Natural killer cell (primary cell): ENCODE results near the gene STRBP. TPM values are rescaled to one million over a fixed set of nuclear protein-coding genes. Genes with fewer than 3 reads are reported as not detected.

ENCODE experiments used
- ATAC-seq, 3 donors: fragments of 150-1000 bp in 2 of 3; fragments of 200-7000 bp in 1 of 3; cut with Tn5 transposase; 1 replicate in 1 of 3; 2 replicates in 2 of 3; pipeline ENCODE4 v1.10.0; 2021; ENCODE audit warnings: mild to moderate bottlenecking in 2 of 3, moderate library complexity in 2 of 3
- DNase-seq, 2 donors: peaks; one replicate each; pipeline versions ENCODE4 v3.0.0 to v3.0.0-alpha.2; 2013 to 2021; ENCODE audit warnings: mixed read lengths in 1 of 2
- H3K27ac ChIP-seq: one replicate; pipeline ENCODE4 v1.5.1; 2013; ENCODE audit warnings: mild to moderate bottlenecking, low read length
- H3K27me3 ChIP-seq: one replicate; pipeline ENCODE4 v1.6.1; 2013; ENCODE audit warnings: low read length; ENCODE audit not compliant: control insufficient read depth, insufficient read depth
- H3K36me3 ChIP-seq: one replicate; pipeline ENCODE4 v1.6.1; 2013; ENCODE audit warnings: low read length; ENCODE audit not compliant: control insufficient read depth, insufficient read depth
- H3K4me1 ChIP-seq: one replicate; pipeline ENCODE4 v1.6.1; 2013; ENCODE audit warnings: low read length; ENCODE audit not compliant: control insufficient read depth, insufficient read depth
- H3K4me3 ChIP-seq: one replicate; pipeline ENCODE4 v1.5.1; 2013; ENCODE audit warnings: low read length
- H3K9me3 ChIP-seq: one replicate; pipeline ENCODE4 v1.6.1; 2013; ENCODE audit warnings: low read length; ENCODE audit not compliant: control insufficient read depth, insufficient read depth
- H3K27ac Mint-ChIP-seq, 2 donors: one replicate each; pipeline ENCODE4 v1.8.0; 2022; ENCODE audit warnings: mild to moderate bottlenecking in 2 of 2, mixed read lengths in 2 of 2, moderate library complexity in 1 of 2
- H3K27me3 Mint-ChIP-seq, 2 donors: one replicate each; pipeline ENCODE4 v1.8.0; 2022; ENCODE audit warnings: low read depth in 2 of 2, mixed read lengths in 2 of 2
- H3K36me3 Mint-ChIP-seq: one replicate; pipeline ENCODE4 v1.8.0; 2022; ENCODE audit warnings: mixed read lengths
- H3K4me1 Mint-ChIP-seq, 2 donors: one replicate each; pipeline ENCODE4 v1.8.0; 2022; ENCODE audit warnings: mixed read lengths in 2 of 2
- H3K4me3 Mint-ChIP-seq: one replicate; pipeline ENCODE4 v1.8.0; 2022; ENCODE audit warnings: mild to moderate bottlenecking, moderate library complexity, mixed read lengths
- H3K9me3 Mint-ChIP-seq, 2 donors: one replicate each; pipeline ENCODE4 v1.8.0; 2022; ENCODE audit warnings: mixed read lengths in 2 of 2
- CTCF ChIP-seq: fragments of 200-600 bp; IDR thresholded peaks from one replicate; pipeline ENCODE4 v1.8.0; 2022; ENCODE audit warnings: antibody characterized with exemption
- WGBS: methylation state at CpG from one replicate; pipeline ENCODE4 v1.1.7; 2013; ENCODE audit warnings: missing lambda C conversion rate; ENCODE audit not compliant: insufficient coverage; 5-methylcytosine and 5-hydroxymethylcytosine counted together
- intact Hi-C: fragments of 100-400 bp; cut with micrococcal nuclease; formaldehyde crosslinking; loops from one replicate; pipeline ENCODE4 v1.14.2; 2022
- total RNA-seq, 4 donors: library from RNA; stranded (reverse); fragments of 120-200 nt in 1 of 4; gene quantifications; one replicate each; pipeline versions ENCODE4 v1.2.3 to v1.2.4, GENCODE V29; 2013 to 2022

STRBP gene
- total RNA-seq, 3 donors from 2014 or later (not counting 1 experiment from before 2014, with no cell fraction given), result 6.0 to 8.3 (median 7.9) TPM

- no peak overlapping the region for H3K27ac Mint-ChIP-seq
- H3K27ac ChIP-seq, result no peak overlapping the region
- WGBS, result 80% methylated on average over 4 of the region's 4 CpGs
- no peak overlapping the region for H3K4me3 ChIP-seq
- intact Hi-C loops, result no loop called here
- H3K9me3 Mint-ChIP-seq, result no peaks in the 10 kb centered on the region
- H3K4me3 Mint-ChIP-seq, result no peak overlapping the region
- TF ChIP-seq CTCF, result no peak
- peaks cover 33 to 36% of the 10 kb centered on the region in 2 donors for H3K27me3 Mint-ChIP-seq
- no peaks in the 10 kb centered on the region for H3K9me3 ChIP-seq
- H3K27me3 ChIP-seq, result peaks cover 2% of the 10 kb centered on the region
- H3K36me3 Mint-ChIP-seq, result no peaks in the 10 kb centered on the region
- no peaks in the 10 kb centered on the region for H3K36me3 ChIP-seq
- H3K4me1 ChIP-seq, result peaks cover 4% of the 10 kb centered on the region
- DNase-seq (no peak), ATAC-seq (no peak)
- peaks cover 0 to under 1% of the 10 kb centered on the region in 2 donors for H3K4me1 Mint-ChIP-seq
These were observed 42.3 kb upstream of the STRBP start for GRCh38 chr9:123310551-123311249.

DNA sequence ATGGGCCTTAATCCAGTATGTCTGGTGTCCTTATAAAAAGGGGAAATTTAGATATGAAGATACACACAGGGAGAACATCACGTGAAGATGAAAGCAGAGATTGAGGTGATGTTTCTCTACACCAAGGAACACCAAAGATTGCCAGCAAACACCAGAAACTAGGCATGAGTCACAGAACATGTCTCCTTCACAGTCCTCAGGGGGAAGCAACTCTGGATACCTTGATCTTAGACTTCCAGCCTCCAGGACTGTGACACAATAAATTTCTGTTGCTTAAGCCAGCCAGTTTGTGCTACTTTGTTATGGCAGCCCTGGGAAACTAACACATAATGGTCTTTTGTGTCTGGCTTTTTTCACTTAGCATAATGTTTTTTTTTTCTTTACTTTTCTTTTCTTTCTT is 41.2 kb upstream of the STRBP start:
- H3K27ac ChIP-seq, result no peak overlapping the region
- Mint-ChIP-seq H3K9me3 (no peaks in the 10 kb centered on the region), H3K27me3 (peaks cover 32 to 34% of the 10 kb centered on the region in 2 donors), H3K36me3 (no peaks in the 10 kb centered on the region), H3K27ac (no peak overlapping the region), H3K4me1 (peaks cover 9 to 11% of the 10 kb centered on the region in 2 donors), H3K4me3 (no peak overlapping the region)
- H3K4me1 ChIP-seq, result peaks cover 15% of the 10 kb centered on the region
- peaks cover 2% of the 10 kb centered on the region for H3K27me3 ChIP-seq
- DNase-seq (no peak), ATAC-seq (no peak)
- intact Hi-C loops, result no loop called here
- no peaks in the 10 kb centered on the region for H3K9me3 ChIP-seq
- TF ChIP-seq CTCF, result no peak
- 91% methylated on average over 1 of the region's 1 CpG for WGBS
- H3K4me3 ChIP-seq, result no peak overlapping the region
- H3K36me3 ChIP-seq, result no peaks in the 10 kb centered on the region

- intact Hi-C loops, result loop anchor here (2.0 kb wide), 1 partner anchor 37 kb away; the partner anchor contains the start of gene STRBP
- no peak for TF ChIP-seq CTCF
- Histone ChIP-seq H3K4me3 (no peak overlapping the region), H3K27me3 (peaks cover 2% of the 10 kb centered on the region), H3K4me1 (peaks cover 44% of the 10 kb centered on the region), H3K9me3 (no peaks in the 10 kb centered on the region), H3K27ac (no peak overlapping the region), H3K36me3 (no peaks in the 10 kb centered on the region)
- no peak for ATAC-seq
- Mint-ChIP-seq H3K36me3 (no peaks in the 10 kb centered on the region), H3K9me3 (no peaks in the 10 kb centered on the region), H3K4me1 (peaks cover 32 to 43% of the 10 kb centered on the region in 2 donors), H3K27me3 (peaks cover 7 to 21% of the 10 kb centered on the region in 2 donors), H3K4me3 (no peak overlapping the region), H3K27ac (peak overlapping the region in 1 of 2 donors; percentile 85)
- WGBS, result 46% methylated on average over 4 of the region's 4 CpGs
- no peak for DNase-seq
These were observed 37.5 kb upstream of the STRBP start for GRCh38 chr9:123305879-123306278.

DNA sequence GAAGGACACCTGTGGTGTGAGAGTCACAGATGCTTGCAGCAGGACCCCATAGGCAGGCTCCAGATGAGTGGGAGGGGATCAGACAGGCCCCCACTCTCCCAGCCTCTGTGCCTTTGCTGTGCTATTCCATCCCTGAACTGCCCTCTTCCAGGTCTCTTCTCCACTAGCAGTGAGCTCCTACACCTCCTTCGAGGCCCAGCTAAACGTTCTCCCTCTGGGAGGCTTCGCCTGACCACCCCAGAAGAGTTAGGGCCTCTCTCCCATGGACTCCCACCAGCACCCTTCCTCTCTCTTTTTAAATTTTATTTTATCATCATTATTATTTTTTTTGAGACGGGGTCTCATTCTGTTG is 35.9 kb upstream of the STRBP start:
- no peaks in the 10 kb centered on the region for H3K9me3 ChIP-seq
- Mint-ChIP-seq H3K36me3 (no peaks in the 10 kb centered on the region), H3K4me3 (peak overlapping the region; percentile 75), H3K27me3 (peaks cover 18 to 25% of the 10 kb centered on the region in 2 donors), H3K9me3 (no peaks in the 10 kb centered on the region), H3K27ac (peak overlapping the region; percentile 52 to 85), H3K4me1 (peaks cover 32 to 43% of the 10 kb centered on the region in 2 donors)
- intact Hi-C loops, result loop anchor here (2.0 to 5.0 kb wide), 2 partner anchors 33 to 36 kb away; partner anchors contain the start of gene STRBP
- WGBS, result 70% methylated on average over 4 of the region's 4 CpGs
- H3K4me1 ChIP-seq, result peaks cover 44% of the 10 kb centered on the region
- no peak for TF ChIP-seq CTCF
- H3K27ac ChIP-seq, result no peak overlapping the region
- ATAC-seq, result no peak
- no peak for DNase-seq
- peaks cover 2% of the 10 kb centered on the region for H3K27me3 ChIP-seq
- H3K4me3 ChIP-seq, result no peak overlapping the region
- H3K36me3 ChIP-seq, result no peaks in the 10 kb centered on the region
